Stomach smooth muscle (tissue), 2 donors: ENCODE data around the gene ALOXE3.
A peak's percentile ranks its signal among the peaks of the same experiment; 100 is the strongest.

Source experiments
- H3K27ac ChIP-seq: one replicate; pipeline ENCODE4 v1.7.0; 2013; ENCODE audit warnings: mild to moderate bottlenecking, low read length, inconsistent platforms
- H3K27me3 ChIP-seq, 2 donors: one replicate each; pipeline ENCODE4 v1.7.0; 2013; ENCODE audit warnings: low read length in 2 of 2; ENCODE audit not compliant: insufficient read depth in 2 of 2, control insufficient read depth in 1 of 2
- H3K36me3 ChIP-seq, 2 donors: one replicate each; pipeline ENCODE4 v1.7.0; 2013; ENCODE audit warnings: low read length in 2 of 2; ENCODE audit not compliant: control insufficient read depth in 2 of 2, insufficient read depth in 2 of 2
- H3K4me1 ChIP-seq: one replicate; pipeline ENCODE4 v1.7.0; 2013; ENCODE audit warnings: low read length; ENCODE audit not compliant: control insufficient read depth, insufficient read depth
- H3K4me3 ChIP-seq, 2 donors: one replicate each; pipeline ENCODE4 v1.7.0; 2013; ENCODE audit warnings: low read length in 2 of 2
- H3K9ac ChIP-seq, 2 donors: one replicate each; pipeline ENCODE4 v1.7.0; 2013; ENCODE audit warnings: low read length in 2 of 2, mild to moderate bottlenecking in 1 of 2
- H3K9me3 ChIP-seq, 2 donors: one replicate each; pipeline ENCODE4 v1.7.0; 2013; ENCODE audit warnings: low read length in 2 of 2; ENCODE audit not compliant: control insufficient read depth in 2 of 2
- donor health status: healthy.
- donor health status: Pancreatic carcinoma.

The ALOXE3 gene

DNA sequence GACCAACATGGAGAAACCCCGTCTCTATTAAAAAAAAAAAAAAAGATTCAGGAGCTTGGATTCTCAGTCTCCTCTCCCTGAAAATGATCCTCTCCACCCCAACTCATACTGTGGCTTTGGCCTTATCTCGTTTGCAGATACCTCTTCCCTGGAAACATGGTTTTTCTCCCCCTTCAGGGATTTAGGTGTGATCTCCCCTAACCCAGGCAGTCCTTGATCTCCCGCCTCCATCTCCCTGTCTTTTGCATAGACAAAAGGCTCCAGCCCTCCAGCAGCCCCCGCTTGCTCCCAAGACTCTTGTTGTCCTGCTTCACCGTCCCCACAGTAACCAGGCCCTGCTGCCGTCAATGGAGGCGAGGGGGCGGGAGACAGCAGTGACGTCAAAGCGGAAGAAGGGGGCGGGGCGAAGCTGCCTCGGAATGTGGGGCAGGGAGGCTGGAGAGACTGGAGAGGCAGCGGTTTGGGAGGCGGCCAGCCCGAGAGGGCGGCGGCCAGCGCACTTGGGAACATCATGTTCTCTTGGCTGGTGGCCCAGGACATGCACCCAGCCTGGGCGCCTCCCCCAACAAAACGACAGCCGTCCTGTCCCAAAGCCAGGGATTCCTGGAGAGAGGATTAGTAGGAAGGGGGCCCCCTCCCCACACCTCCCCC lies 35.8 kb upstream of the ALOXE3 start:
- peak overlapping the region; percentile 96 for H3K4me3 ChIP-seq
- no peaks in the 10 kb centered on the region for H3K27me3 ChIP-seq
- peaks cover 61% of the 10 kb centered on the region for H3K4me1 ChIP-seq
- H3K9me3 ChIP-seq: no peaks in the 10 kb centered on the region
- peak overlapping the region; percentile 100 for H3K27ac ChIP-seq
- H3K9ac ChIP-seq: peak overlapping the region; percentile 100
- H3K36me3 ChIP-seq: peaks cover 20 to 22% of the 10 kb centered on the region in 2 donors

GRCh38 chr17:8153525-8153956 lies 35.2 kb upstream of the ALOXE3 start:
- H3K27me3 ChIP-seq: no peaks in the 10 kb centered on the region
- peak overlapping the region; percentile 100 for H3K27ac ChIP-seq
- peaks cover 23 to 26% of the 10 kb centered on the region in 2 donors for H3K36me3 ChIP-seq
- peak overlapping the region; percentile 98 for H3K9ac ChIP-seq
- peaks cover 58% of the 10 kb centered on the region for H3K4me1 ChIP-seq
- H3K9me3 ChIP-seq: no peaks in the 10 kb centered on the region
- peak overlapping the region; percentile 72 to 96 for H3K4me3 ChIP-seq

- Histone ChIP-seq H3K36me3 (peaks cover 25 to 29% of the 10 kb centered on the region in 2 donors), H3K9ac (peak overlapping the region; percentile 98), H3K27me3 (no peaks in the 10 kb centered on the region), H3K4me3 (peak overlapping the region; percentile 72 to 96), H3K27ac (peak overlapping the region; percentile 100), H3K9me3 (no peaks in the 10 kb centered on the region), H3K4me1 (peaks cover 61% of the 10 kb centered on the region)
These were observed 34.7 kb upstream of the ALOXE3 start for GRCh38 chr17:8153031-8153451.

- Histone ChIP-seq H3K9ac (peak within 1 kb of the TSS; percentile 98 to 100), H3K4me1 (peaks cover 68% of the 10 kb centered on the region), H3K36me3 (peaks cover 33 to 37% of the 10 kb centered on the region in 2 donors), H3K27ac (peak within 1 kb of the TSS; percentile 100), H3K9me3 (no peaks in the 10 kb centered on the region), H3K27me3 (no peaks in the 10 kb centered on the region), H3K4me3 (peak within 1 kb of the TSS; percentile 79 to 96)
These were observed 33.9 kb upstream of the ALOXE3 start, which contains the start of gene PER1 for GRCh38 chr17:8152112-8152775. Gene PER1 (minus strand): TSS chr17:8152404. CDS start chr17:8150706, 1,698 bp downstream.

- H3K4me3 ChIP-seq: peak overlapping the region; percentile 79 to 96
- peak overlapping the region; percentile 98 to 100 for H3K9ac ChIP-seq
- H3K27me3 ChIP-seq: no peaks in the 10 kb centered on the region
- H3K9me3 ChIP-seq: no peaks in the 10 kb centered on the region
- H3K4me1 ChIP-seq: peaks cover 69% of the 10 kb centered on the region
- peak overlapping the region; percentile 100 for H3K27ac ChIP-seq
- H3K36me3 ChIP-seq: peaks cover 39 to 42% of the 10 kb centered on the region in 2 donors
These were observed 33.4 kb upstream of the ALOXE3 start for GRCh38 chr17:8151641-8152111.

- Histone ChIP-seq H3K4me3 (peak overlapping the region; percentile 79 to 96), H3K9ac (peak overlapping the region; percentile 98 to 100), H3K9me3 (no peaks in the 10 kb centered on the region), H3K36me3 (peaks cover 44 to 47% of the 10 kb centered on the region in 2 donors), H3K4me1 (peaks cover 74% of the 10 kb centered on the region), H3K27me3 (no peaks in the 10 kb centered on the region), H3K27ac (peak overlapping the region; percentile 100)
These were observed 32.9 kb upstream of the ALOXE3 start for GRCh38 chr17:8151120-8151640.

- H3K27me3 ChIP-seq: no peaks in the 10 kb centered on the region
- peak overlapping the region; percentile 79 to 96 for H3K4me3 ChIP-seq
- H3K27ac ChIP-seq: peak overlapping the region; percentile 100
- H3K36me3 ChIP-seq: peaks cover 51 to 55% of the 10 kb centered on the region in 2 donors
- no peaks in the 10 kb centered on the region for H3K9me3 ChIP-seq
- peak overlapping the region; percentile 98 to 100 for H3K9ac ChIP-seq
- peaks cover 79% of the 10 kb centered on the region for H3K4me1 ChIP-seq
These were observed 32.1 kb upstream of the ALOXE3 start for GRCh38 chr17:8150194-8151119.

- Histone ChIP-seq H3K36me3 (peaks cover 58 to 61% of the 10 kb centered on the region in 2 donors), H3K9ac (no peak overlapping the region), H3K4me3 (peak overlapping the region in 1 of 2 donors; percentile 96), H3K27ac (peak overlapping the region; percentile 100), H3K9me3 (no peaks in the 10 kb centered on the region), H3K4me1 (peaks cover 73% of the 10 kb centered on the region), H3K27me3 (no peaks in the 10 kb centered on the region)
These were observed 31.3 kb upstream of the ALOXE3 start for GRCh38 chr17:8149419-8150193.

GRCh38 chr17:8148560-8148959 lies 30.2 kb upstream of the ALOXE3 start:
- H3K4me1 ChIP-seq: peaks cover 68% of the 10 kb centered on the region
- H3K9me3 ChIP-seq: no peaks in the 10 kb centered on the region
- no peak overlapping the region for H3K4me3 ChIP-seq
- H3K9ac ChIP-seq: no peak overlapping the region
- H3K27me3 ChIP-seq: no peaks in the 10 kb centered on the region
- H3K36me3 ChIP-seq: peaks cover 67 to 71% of the 10 kb centered on the region in 2 donors
- peak overlapping the region; percentile 71 for H3K27ac ChIP-seq
